Urinary bladder (tissue), 4 donors: ENCODE results near the gene ZDHHC16. TPM values are rescaled to one million over a fixed set of nuclear protein-coding genes. Genes with fewer than 3 reads are reported as not detected.

Experiments used
- DNase-seq: peaks from one replicate; pipeline ENCODE4 v3.0.0-alpha.2; 2015; ENCODE audit errors: extremely low spot score
- H3K27ac ChIP-seq: one replicate; pipeline ENCODE4 v1.5.1; 2013; ENCODE audit warnings: low read depth, mild to moderate bottlenecking, moderate library complexity
- H3K36me3 ChIP-seq: one replicate; pipeline ENCODE4 v1.6.1; 2013; ENCODE audit warnings: mild to moderate bottlenecking, moderate library complexity; ENCODE audit not compliant: insufficient read depth
- H3K4me1 ChIP-seq: one replicate; pipeline ENCODE4 v1.6.1; 2013; ENCODE audit warnings: mild to moderate bottlenecking, moderate library complexity; ENCODE audit not compliant: insufficient read depth
- H3K4me3 ChIP-seq: one replicate; pipeline ENCODE4 v1.5.1; 2013; ENCODE audit warnings: low read depth, low read length
- WGBS: extraction: QIAGEN DNeasy Blood & Tissue Kit; methylation state at CpG from one replicate; pipeline ENCODE4 v1.1.7; 2013; 5-methylcytosine and 5-hydroxymethylcytosine counted together
- polyA plus RNA-seq: library from polyadenylated mRNA; stranded (reverse); fragments of 200-250 nt; gene quantifications from one replicate; pipeline ENCODE4 v1.2.3, GENCODE V29; 2013
- small RNA-seq: library from RNA; depleted of rRNA; stranded (forward); fragments of <200 nt; gene quantifications from one replicate; pipeline ENCODE3, GENCODE V24; 2014
- total RNA-seq: library from RNA; depleted of rRNA; stranded (reverse); fragments of >200 nt; gene quantifications from one replicate; pipeline ENCODE4 v1.2.3, GENCODE V29; 2014
- donor health status: healthy with polysubstance abuse.
- donor health status: healthy.

The ZDHHC16 gene
- total and polyA plus RNA-seq, 2 donors, result 23.2 to 25.0 TPM

GRCh38 chr10:97498841-97499560, 53.0 kb downstream of the ZDHHC16 start, which contains the start of gene UBTD1:
UBTD1 (plus strand) TSS chr10:97498924; CDS start chr10:97499204, 280 bp downstream.
- peak; percentile 17 for DNase-seq
- H3K36me3 ChIP-seq, result no peaks in the 10 kb centered on the region
- whole genome bisulfite sequencing, result under 1% methylated on average over 66 of the region's 66 CpGs
- H3K4me1 ChIP-seq, result no peaks in the 10 kb centered on the region
- H3K4me3 ChIP-seq, result peak within 1 kb of the TSS; percentile 83
- H3K27ac ChIP-seq, result peak within 1 kb of the TSS; percentile 93

DNA sequence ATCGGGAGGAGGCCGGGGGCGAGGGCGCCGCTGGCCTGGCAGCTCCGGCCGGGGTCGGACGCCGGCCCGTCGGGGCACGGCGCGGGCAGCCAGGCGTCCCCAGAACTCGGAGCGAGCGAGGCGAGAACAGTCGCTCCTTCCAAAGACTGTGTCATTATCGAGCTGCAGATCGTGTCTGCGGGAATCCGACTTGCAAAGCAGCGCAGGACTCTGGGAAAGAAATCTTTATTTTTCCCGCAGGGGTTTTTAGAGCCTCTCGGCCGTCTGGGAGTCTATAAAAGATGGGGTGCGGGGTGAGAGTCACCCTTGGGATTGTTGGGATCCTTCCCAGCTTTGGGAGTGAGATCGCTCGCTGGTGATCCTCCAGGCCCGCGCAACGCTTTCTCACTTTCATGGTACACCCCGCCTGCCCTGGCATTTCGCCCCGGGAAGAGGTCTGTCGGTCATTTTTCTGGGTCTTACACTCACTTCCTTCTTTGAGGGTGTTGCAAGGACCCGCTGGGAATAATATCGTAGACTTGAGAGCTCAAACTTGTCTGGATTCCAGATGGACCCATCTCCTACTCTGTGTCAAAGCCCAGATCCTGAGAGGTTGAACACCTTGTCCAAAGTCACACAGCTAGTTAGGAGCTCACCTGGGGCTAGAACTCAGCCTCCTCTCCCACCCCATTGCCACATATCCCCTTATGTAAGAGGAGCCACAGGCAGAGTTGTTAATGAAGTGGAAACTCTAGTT, 53.8 kb downstream of the ZDHHC16 start:
- WGBS, result under 1% methylated on average over 41 of the region's 41 CpGs
- Histone ChIP-seq H3K4me1 (no peaks in the 10 kb centered on the region), H3K36me3 (no peaks in the 10 kb centered on the region), H3K4me3 (peak overlapping the region; percentile 83), H3K27ac (peak overlapping the region; percentile 87)
- DNase-seq, result no peak

- H3K4me3 ChIP-seq, result no peak overlapping the region
- DNase-seq, result no peak
- 79% methylated on average over 2 of the region's 2 CpGs for WGBS
- no peaks in the 10 kb centered on the region for H3K36me3 ChIP-seq
- H3K4me1 ChIP-seq, result no peaks in the 10 kb centered on the region
- no peak overlapping the region for H3K27ac ChIP-seq
Observed at GRCh38 chr10:97500297-97500575, 54.3 kb downstream of the ZDHHC16 start.

DNA sequence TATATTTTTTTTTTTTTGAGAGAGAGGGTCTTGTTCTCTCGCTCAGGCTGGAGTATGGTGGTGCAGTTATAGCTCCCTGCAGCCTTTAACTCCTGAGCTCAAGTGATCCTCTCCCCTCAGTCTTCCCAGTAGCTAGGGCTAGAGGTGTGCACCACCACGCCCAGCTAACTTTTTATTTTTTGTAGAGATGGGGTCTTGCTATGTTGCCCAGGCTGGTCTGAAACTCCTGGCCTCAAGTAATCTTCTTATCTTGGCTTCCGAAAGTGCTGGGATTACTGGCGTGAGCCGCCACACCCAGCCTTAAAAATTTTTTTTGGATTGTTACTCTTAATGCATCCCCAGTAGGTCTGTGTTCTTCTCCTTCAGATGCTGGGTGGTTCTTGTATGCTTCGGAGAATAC, 56.9 kb downstream of the ZDHHC16 start:
- DNase-seq, result no peak
- WGBS, result 89% methylated on average over 6 of the region's 6 CpGs
- no peaks in the 10 kb centered on the region for H3K36me3 ChIP-seq
- no peak overlapping the region for H3K27ac ChIP-seq
- H3K4me3 ChIP-seq, result no peak overlapping the region
- H3K4me1 ChIP-seq, result no peaks in the 10 kb centered on the region

GRCh38 chr10:97503406-97503805, 57.4 kb downstream of the ZDHHC16 start:
- whole genome bisulfite sequencing, result 72% methylated on average over 3 of the region's 3 CpGs

DNA sequence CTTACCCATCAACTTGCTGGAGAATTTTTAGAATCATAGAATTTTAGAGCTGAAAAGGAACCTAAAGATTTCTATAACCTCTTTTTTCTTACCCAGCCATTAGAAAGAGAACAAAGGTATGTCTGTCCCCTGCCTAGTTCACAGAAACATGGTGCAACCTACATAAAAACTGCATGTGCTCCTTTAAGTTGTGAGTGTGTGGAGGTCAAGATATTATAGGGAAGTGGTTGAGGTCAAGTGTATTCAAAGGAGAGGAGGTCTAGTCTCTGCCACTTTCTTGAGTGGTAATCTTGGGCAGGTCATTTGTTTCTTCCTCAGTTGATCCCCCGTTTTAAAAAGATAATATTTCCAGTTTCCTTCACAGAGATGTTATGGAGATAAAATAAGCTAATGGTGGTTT, 59.2 kb downstream of the ZDHHC16 start:
- no peaks in the 10 kb centered on the region for H3K36me3 ChIP-seq
- DNase-seq, result no peak
- H3K27ac ChIP-seq, result no peak overlapping the region
- H3K4me1 ChIP-seq, result no peaks in the 10 kb centered on the region
- WGBS, result 82% methylated on average over 1 of the region's 1 CpG
- H3K4me3 ChIP-seq, result no peak overlapping the region

More at GRCh38 chr10:97503406-97503805, 57.4 kb downstream of the ZDHHC16 start:
- no peaks in the 10 kb centered on the region for H3K4me1 ChIP-seq
- H3K27ac ChIP-seq, result no peak overlapping the region
- DNase-seq, result no peak
- H3K36me3 ChIP-seq, result no peaks in the 10 kb centered on the region
- H3K4me3 ChIP-seq, result no peak overlapping the region

- Histone ChIP-seq H3K4me1 (no peaks in the 10 kb centered on the region), H3K4me3 (no peak overlapping the region), H3K36me3 (no peaks in the 10 kb centered on the region), H3K27ac (no peak overlapping the region)
- no peak for DNase-seq
- 80% methylated on average over 3 of the region's 3 CpGs for WGBS
Observed at GRCh38 chr10:97506199-97506991, 60.4 kb downstream of the ZDHHC16 start.

Small RNA genes within 50 kb of the gene (small RNA-seq; reads per million reads assigned to genes)
- not detected for gene RF00019

Other genes with a start within 250 kb of the ZDHHC16 start
- gene ARHGAP19, start 153.5 kb upstream of the ZDHHC16 start, total RNA-seq, result 21.3 TPM
- 6.0 TPM for gene ARHGAP19, start 153.5 kb upstream of the ZDHHC16 start, polyA plus RNA-seq
- gene FRAT1, start 126.9 kb upstream of the ZDHHC16 start, total RNA-seq, result 1.2 TPM
- 3.2 TPM for gene FRAT1, start 126.9 kb upstream of the ZDHHC16 start, polyA plus RNA-seq
- gene FRAT2, start 111.4 kb upstream of the ZDHHC16 start, total RNA-seq, result 8.7 TPM
- 6.2 TPM for gene FRAT2, start 111.4 kb upstream of the ZDHHC16 start, polyA plus RNA-seq
- gene RRP12, start 44.8 kb upstream of the ZDHHC16 start, total RNA-seq, result 14.0 TPM
- 12.3 TPM for gene RRP12, start 44.8 kb upstream of the ZDHHC16 start, polyA plus RNA-seq
- 109 TPM for gene PGAM1, start 20.0 kb upstream of the ZDHHC16 start, total RNA-seq
- 260 TPM for gene PGAM1, start 20.0 kb upstream of the ZDHHC16 start, polyA plus RNA-seq
- gene EXOSC1, start 169 bp upstream of the ZDHHC16 start, total RNA-seq, result 25.4 TPM
- 29.8 TPM for gene EXOSC1, start 169 bp upstream of the ZDHHC16 start, polyA plus RNA-seq
- 49.0 TPM for gene MMS19, start 52.2 kb downstream of the ZDHHC16 start, total RNA-seq
- gene MMS19, start 52.2 kb downstream of the ZDHHC16 start, polyA plus RNA-seq, result 43.7 TPM
- 3.5 TPM for gene UBTD1, start 52.7 kb downstream of the ZDHHC16 start, total RNA-seq
- 23.6 TPM for gene UBTD1, start 52.7 kb downstream of the ZDHHC16 start, polyA plus RNA-seq
- gene ANKRD2, start 126.6 kb downstream of the ZDHHC16 start, total RNA-seq, result 0.69 TPM
- gene ANKRD2, start 126.6 kb downstream of the ZDHHC16 start, polyA plus RNA-seq, result 0.23 TPM
- 0.53 TPM for gene HOGA1, start 138.2 kb downstream of the ZDHHC16 start, total RNA-seq
- 0.35 TPM for gene HOGA1, start 138.2 kb downstream of the ZDHHC16 start, polyA plus RNA-seq
- gene C10orf62, start 143.5 kb downstream of the ZDHHC16 start, total RNA-seq, result not detected
- gene C10orf62, start 143.5 kb downstream of the ZDHHC16 start, polyA plus RNA-seq, result not detected
- 5.9 TPM for gene MORN4, start 187.3 kb downstream of the ZDHHC16 start, total RNA-seq
- gene MORN4, start 187.3 kb downstream of the ZDHHC16 start, polyA plus RNA-seq, result 7.6 TPM
- 7.4 TPM for gene PI4K2A, start 194.5 kb downstream of the ZDHHC16 start, total RNA-seq
- 11.7 TPM for gene PI4K2A, start 194.5 kb downstream of the ZDHHC16 start, polyA plus RNA-seq
- gene AVPI1, start 241.1 kb downstream of the ZDHHC16 start, total RNA-seq, result 7.5 TPM
- gene AVPI1, start 241.1 kb downstream of the ZDHHC16 start, polyA plus RNA-seq, result 21.2 TPM